ENCODE data around the gene EPG5. TPM values are rescaled to one million over a fixed set of nuclear protein-coding genes. Genes with fewer than 3 reads are reported as not detected.

The EPG5 gene
- total RNA-seq, 1 donor from 2014 or later = 23.3 TPM

GRCh38 chr18:45870419-45870818 lies 96.7 kb downstream of the EPG5 start:
- no peak for DNase-seq (ENCODE audit: low spot score)
- TF ChIP-seq, protein P1, sequence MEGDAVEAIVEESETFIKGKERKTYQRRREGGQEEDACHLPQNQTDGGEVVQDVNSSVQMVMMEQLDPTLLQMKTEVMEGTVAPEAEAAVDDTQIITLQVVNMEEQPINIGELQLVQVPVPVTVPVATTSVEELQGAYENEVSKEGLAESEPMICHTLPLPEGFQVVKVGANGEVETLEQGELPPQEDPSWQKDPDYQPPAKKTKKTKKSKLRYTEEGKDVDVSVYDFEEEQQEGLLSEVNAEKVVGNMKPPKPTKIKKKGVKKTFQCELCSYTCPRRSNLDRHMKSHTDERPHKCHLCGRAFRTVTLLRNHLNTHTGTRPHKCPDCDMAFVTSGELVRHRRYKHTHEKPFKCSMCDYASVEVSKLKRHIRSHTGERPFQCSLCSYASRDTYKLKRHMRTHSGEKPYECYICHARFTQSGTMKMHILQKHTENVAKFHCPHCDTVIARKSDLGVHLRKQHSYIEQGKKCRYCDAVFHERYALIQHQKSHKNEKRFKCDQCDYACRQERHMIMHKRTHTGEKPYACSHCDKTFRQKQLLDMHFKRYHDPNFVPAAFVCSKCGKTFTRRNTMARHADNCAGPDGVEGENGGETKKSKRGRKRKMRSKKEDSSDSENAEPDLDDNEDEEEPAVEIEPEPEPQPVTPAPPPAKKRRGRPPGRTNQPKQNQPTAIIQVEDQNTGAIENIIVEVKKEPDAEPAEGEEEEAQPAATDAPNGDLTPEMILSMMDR (IDR thresholded peaks at IDR 0.05) = no peak
- H3K9me3 Mint-ChIP-seq (ENCODE audit: low read depth) = peaks cover 2% of the 10 kb centered on the region
- no peaks in the 10 kb centered on the region for H3K4me1 Mint-ChIP-seq (ENCODE audit: low read depth)
- no peak overlapping the region for H3K4me3 Mint-ChIP-seq (ENCODE audit: unreplicated experiment)
- H3K36me3 Mint-ChIP-seq (ENCODE audit: low read depth) = peaks cover 41% of the 10 kb centered on the region
- H3K27me3 Mint-ChIP-seq (ENCODE audit: low read depth) = no peaks in the 10 kb centered on the region
- no peak overlapping the region for H3K27ac Mint-ChIP-seq (ENCODE audit: unreplicated experiment)

DNA sequence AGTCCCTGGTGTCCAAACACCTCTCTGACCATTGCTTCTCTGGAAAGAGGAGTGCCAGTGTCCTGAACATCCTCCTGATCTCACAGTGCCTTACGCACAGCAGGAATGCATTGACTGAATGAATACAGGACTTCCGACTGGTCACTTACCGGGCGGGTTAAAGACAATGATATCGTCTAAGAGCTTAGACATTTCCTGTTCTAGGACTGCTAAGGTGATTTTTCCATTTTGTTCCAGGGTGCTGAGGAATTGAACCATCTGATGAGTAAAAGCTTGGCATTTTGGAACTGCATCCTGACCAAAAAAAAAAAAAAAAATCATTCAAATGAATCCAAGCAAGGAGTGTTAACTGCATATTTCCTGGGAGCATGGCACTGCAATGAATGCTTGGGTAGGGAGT lies 101.7 kb downstream of the EPG5 start:
- no peaks in the 10 kb centered on the region for H3K4me1 Mint-ChIP-seq (ENCODE audit: low read depth)
- H3K27ac Mint-ChIP-seq (ENCODE audit: unreplicated experiment) = no peak overlapping the region
- peaks cover 50% of the 10 kb centered on the region for H3K36me3 Mint-ChIP-seq (ENCODE audit: low read depth)
- TF ChIP-seq, protein P1 (IDR thresholded peaks at IDR 0.05) = no peak
- DNase-seq (ENCODE audit: low spot score) = no peak
- no peaks in the 10 kb centered on the region for H3K9me3 Mint-ChIP-seq (ENCODE audit: low read depth)
- H3K4me3 Mint-ChIP-seq (ENCODE audit: unreplicated experiment) = no peak overlapping the region
- H3K27me3 Mint-ChIP-seq (ENCODE audit: low read depth) = no peaks in the 10 kb centered on the region

DNA sequence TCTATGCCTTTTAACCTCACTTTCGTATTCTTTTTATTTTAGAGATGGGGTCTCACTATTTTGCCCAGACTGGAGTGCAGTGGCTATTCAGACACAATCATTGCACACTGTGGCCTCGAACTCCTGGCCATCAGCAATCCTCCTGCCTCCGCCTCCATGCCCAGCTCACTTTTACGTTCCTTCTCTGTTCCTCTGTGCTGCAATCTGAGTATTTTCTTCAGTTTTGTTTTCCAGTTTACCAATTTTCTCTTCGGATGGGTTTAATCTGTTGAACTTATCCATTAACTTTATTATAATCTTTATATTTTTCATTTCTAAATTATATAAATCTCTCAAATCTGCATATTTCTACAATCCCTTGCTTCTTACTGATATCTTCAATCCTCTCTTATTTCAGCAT lies 103.0 kb downstream of the EPG5 start:
- no peaks in the 10 kb centered on the region for H3K27me3 Mint-ChIP-seq (ENCODE audit: low read depth)
- no peak overlapping the region for H3K27ac Mint-ChIP-seq (ENCODE audit: unreplicated experiment)
- no peak overlapping the region for H3K4me3 Mint-ChIP-seq (ENCODE audit: unreplicated experiment)
- H3K36me3 Mint-ChIP-seq (ENCODE audit: low read depth) = peaks cover 53% of the 10 kb centered on the region
- H3K9me3 Mint-ChIP-seq (ENCODE audit: low read depth) = no peaks in the 10 kb centered on the region
- TF ChIP-seq, protein P1 (IDR thresholded peaks at IDR 0.05) = no peak
- no peak for DNase-seq (ENCODE audit: low spot score)
- H3K4me1 Mint-ChIP-seq (ENCODE audit: low read depth) = no peaks in the 10 kb centered on the region

GRCh38 chr18:45863469-45863868 lies 103.7 kb downstream of the EPG5 start:
- H3K27me3 Mint-ChIP-seq (ENCODE audit: low read depth) = no peaks in the 10 kb centered on the region

DNA sequence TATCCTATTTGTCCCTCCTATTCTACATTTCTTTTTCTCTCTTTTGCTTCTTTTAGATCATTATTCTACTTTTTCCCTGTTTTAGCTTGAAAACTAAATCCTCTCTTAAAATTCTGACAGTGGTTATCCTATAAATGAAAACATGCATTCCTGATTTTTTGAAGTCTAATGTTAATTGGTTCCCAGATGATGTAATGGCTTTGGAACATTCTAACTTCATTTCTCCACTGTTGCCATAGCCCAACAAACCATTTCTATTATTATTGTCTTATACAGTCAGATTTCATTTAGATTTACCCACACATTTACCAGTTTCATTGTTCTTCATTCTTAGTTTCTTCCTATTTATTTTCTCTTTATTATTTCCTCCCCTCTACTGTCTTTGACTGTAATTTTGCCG lies 105.2 kb downstream of the EPG5 start:
- no peak overlapping the region for H3K27ac Mint-ChIP-seq (ENCODE audit: unreplicated experiment)
- TF ChIP-seq, protein P1 (IDR thresholded peaks at IDR 0.05) = no peak
- H3K4me3 Mint-ChIP-seq (ENCODE audit: unreplicated experiment) = no peak overlapping the region
- H3K36me3 Mint-ChIP-seq (ENCODE audit: low read depth) = peaks cover 61% of the 10 kb centered on the region
- no peak for DNase-seq (ENCODE audit: low spot score)
- H3K4me1 Mint-ChIP-seq (ENCODE audit: low read depth) = no peaks in the 10 kb centered on the region
- H3K27me3 Mint-ChIP-seq (ENCODE audit: low read depth) = no peaks in the 10 kb centered on the region
- no peaks in the 10 kb centered on the region for H3K9me3 Mint-ChIP-seq (ENCODE audit: low read depth)

More at GRCh38 chr18:45863469-45863868, 103.7 kb downstream of the EPG5 start:
- Mint-ChIP-seq H3K4me1 (ENCODE audit: low read depth) (no peaks in the 10 kb centered on the region), H3K9me3 (ENCODE audit: low read depth) (no peaks in the 10 kb centered on the region), H3K4me3 (ENCODE audit: unreplicated experiment) (no peak overlapping the region), H3K27ac (ENCODE audit: unreplicated experiment) (no peak overlapping the region), H3K36me3 (ENCODE audit: low read depth) (peaks cover 59% of the 10 kb centered on the region)
- TF ChIP-seq, protein P1 (IDR thresholded peaks at IDR 0.05) = no peak
- DNase-seq (ENCODE audit: low spot score) = no peak

Measured in chondrocyte (in vitro differentiated cells).